D721Med (cell line): ENCODE data around the gene BPI.

Experiments
- DNase-seq: peaks from one replicate; pipeline ENCODE4 v3.0.0; 2011; ENCODE audit warnings: low spot score; ENCODE audit not compliant: insufficient read length
- FAIRE-seq: peaks from 2 replicates; lab custom pipeline; 2011; peaks lifted over from hg19 to GRCh38; lab: Jason Lieb, UNC
- TF ChIP-seq, protein P1 (sequence below): IDR thresholded peaks from 2 replicates; pipeline ENCODE4 v1.5.1; 2012; ENCODE audit warnings: mild to moderate bottlenecking, control low read depth; ENCODE audit not compliant: insufficient read depth; ENCODE audit errors: missing control alignments

Gene BPI

DNA sequence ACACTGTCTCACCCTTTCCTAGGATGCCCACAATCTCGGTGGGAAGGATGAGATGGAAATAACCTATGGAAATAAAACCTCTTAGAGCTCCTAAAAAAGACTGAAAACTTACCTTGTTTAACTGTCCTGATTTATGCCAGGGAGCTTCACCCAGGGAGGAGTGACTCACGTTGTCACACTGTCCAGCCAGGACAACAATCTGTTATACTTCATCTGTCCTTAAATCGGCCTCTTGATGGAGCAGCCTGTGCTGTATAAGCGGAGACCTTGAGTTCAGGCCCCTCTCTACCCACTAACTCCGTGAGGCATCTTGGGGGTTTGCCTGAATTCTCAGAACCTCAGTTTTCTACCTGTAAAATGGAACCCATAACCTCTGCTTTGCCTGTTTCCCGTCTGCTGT lies 34.2 kb upstream of the BPI start:
- TF ChIP-seq, protein P1, sequence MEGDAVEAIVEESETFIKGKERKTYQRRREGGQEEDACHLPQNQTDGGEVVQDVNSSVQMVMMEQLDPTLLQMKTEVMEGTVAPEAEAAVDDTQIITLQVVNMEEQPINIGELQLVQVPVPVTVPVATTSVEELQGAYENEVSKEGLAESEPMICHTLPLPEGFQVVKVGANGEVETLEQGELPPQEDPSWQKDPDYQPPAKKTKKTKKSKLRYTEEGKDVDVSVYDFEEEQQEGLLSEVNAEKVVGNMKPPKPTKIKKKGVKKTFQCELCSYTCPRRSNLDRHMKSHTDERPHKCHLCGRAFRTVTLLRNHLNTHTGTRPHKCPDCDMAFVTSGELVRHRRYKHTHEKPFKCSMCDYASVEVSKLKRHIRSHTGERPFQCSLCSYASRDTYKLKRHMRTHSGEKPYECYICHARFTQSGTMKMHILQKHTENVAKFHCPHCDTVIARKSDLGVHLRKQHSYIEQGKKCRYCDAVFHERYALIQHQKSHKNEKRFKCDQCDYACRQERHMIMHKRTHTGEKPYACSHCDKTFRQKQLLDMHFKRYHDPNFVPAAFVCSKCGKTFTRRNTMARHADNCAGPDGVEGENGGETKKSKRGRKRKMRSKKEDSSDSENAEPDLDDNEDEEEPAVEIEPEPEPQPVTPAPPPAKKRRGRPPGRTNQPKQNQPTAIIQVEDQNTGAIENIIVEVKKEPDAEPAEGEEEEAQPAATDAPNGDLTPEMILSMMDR, result no peak
- no peak for FAIRE-seq

DNA sequence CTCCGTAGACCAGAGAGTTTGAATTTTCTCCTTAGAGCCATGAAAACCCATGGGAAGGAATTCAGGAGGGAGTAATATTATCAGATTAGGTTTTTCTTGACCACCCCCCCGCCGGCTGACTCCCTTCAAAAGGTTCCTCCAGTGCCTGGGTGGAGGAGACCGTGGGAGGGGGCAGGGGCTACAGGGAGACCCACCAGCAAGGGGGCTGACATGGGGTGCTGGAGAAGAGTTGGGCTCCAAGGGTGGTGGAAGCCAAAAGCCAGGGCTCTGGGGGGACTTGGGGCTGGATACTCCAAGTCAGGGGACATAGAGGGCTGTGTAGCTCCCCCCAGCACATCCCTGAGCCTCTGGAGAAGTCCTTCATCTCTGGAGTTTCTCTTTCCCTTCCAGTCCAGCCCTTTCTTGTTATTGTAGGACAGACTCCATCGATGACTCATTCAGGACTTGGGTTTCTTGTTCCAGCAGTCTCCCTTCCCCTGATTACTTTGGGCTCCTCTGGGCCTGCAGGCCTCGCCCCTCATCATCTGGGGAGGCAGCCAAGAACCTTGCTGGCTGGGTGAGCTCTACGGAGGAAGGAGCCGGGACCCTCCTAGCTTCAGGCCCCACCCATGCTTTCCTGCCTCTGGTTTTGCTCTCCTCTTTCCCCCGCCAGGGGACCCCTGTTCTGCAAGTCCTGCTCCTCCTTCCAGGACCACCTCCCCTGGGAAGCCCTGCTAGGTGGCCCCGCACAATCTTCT lies 32.9 kb upstream of the BPI start:
- TF ChIP-seq, protein P1, result no peak
- no peak for FAIRE-seq
- no peak for DNase-seq

More for the DNA sequence above, 34.2 kb upstream of the BPI start:
- no peak for DNase-seq

DNA sequence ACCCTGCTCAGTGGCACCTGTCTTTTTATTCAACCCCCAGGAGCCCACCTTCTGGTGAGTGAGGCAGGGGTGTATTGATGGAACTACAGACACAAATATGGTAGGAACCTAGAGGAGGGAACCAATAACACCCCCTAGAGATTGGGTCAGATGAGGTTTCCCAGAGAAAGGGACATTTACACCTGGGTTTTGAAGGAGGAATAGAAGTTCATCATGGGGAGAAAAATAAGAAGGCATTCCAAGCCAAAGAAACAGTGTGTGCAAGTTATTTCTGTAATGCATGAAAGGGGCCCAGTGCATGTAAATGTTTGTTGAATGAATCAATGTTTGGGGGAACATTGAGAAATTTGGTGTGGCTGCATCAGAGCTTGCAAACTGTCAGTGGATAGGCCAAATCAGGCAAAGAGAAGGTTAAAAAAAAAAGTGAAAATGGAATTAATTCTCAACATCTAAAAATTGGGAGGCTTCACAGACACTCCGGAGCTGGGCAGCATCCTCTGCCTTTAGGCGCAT lies 32.3 kb upstream of the BPI start:
- no peak for FAIRE-seq
- TF ChIP-seq, protein P1, result no peak
- DNase-seq, result no peak

DNA sequence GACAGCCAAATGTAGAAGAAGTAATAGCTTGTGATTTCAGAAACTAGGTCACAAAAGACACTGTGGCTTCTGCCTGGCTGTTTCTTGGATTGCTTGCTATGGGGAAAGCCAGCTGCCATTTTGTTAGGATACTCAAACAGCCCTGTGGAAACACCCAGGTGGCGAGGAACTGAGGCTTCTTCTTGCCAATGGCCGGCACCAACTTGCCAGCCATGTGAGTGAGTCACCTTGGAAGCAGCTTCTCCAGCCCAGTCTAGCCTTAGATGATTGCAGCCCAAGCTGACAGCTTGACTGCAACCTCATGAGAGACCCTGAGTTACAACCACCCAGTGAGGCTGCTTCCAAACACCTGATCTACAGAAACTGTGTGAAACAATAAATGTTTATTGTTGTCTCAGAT lies 31.6 kb upstream of the BPI start:
- TF ChIP-seq, protein P1, result no peak
- DNase-seq (no peak), FAIRE-seq (no peak)

DNA sequence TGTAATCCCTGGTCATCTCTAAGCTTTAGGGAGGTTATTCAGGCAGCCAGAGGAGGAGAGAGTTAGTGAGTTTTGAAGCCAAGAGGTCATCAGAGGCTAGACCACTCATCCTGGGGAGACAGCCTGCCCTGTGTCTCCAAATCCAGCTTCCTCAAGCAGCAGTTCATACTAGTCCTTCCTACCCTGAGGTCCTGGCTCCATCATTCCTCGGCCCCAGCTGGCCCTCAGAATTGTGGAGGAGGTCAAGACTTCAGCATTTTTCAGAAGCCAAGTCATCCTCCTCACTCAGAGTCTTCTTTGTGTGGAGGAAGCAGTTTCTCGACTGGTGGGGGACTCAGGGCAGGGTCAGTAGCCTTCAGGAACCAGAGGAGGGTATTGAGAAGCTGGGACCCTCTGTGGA lies 31.0 kb upstream of the BPI start:
- TF ChIP-seq, protein P1, result no peak
- DNase-seq, result no peak
- FAIRE-seq, result no peak

DNA sequence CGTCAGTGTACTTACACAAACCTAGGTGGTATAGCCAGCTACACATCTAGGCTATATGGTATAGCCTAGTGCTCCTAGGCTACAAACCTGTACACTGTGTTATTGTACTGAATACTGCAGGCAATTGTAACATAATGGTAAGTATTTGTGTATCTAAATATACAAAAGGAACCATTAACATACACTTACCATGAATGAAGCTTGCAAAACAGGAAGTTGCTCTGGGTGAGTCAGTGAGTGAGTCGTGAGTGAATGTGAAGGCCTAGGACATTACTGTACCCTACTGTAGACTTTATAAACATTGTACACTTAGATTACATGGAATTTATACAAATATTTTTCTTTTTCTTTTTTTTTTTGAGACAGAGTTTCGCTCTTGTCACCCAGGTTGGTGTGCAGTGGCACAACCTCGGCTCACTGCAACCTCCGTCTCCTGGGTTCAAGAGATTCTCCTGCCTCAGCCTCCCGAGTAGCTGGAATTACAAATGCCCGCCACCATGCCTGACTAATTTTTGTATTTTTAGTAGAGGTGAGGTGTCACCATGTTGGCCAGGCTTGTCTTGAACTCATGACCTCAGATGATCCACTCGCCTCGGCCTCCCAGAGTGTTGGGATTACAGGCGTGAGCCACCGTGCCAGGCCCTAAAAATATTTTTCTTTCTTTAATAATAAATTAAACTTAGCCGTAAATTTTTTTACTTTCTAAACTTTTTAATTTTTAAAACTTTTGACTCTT lies 28.0 kb upstream of the BPI start:
- TF ChIP-seq, protein P1, result no peak
- FAIRE-seq, result no peak
- no peak for DNase-seq
